OCI-LY3 (cell line): Measurements from ENCODE around the gene CFD.

Experiments used
- H2AFZ ChIP-seq: fragments of 200-600, 300-600 bp; shearing (Covaris generic); 2 replicates; pipeline ENCODE4 v1.6.0; 2014; ENCODE audit warnings: antibody characterized with exemption, low read depth, low read length
- H3K27ac ChIP-seq: fragments of 200-600, 300-600 bp; sonication (generic); 2 replicates; pipeline ENCODE4 v1.5.1; 2014; ENCODE audit warnings: mild to moderate bottlenecking, low read length, moderate library complexity, mixed read lengths
- H3K27me3 ChIP-seq: fragments of 200-600, 300-600 bp; sonication (generic); 2 replicates; pipeline ENCODE4 v1.6.1; 2014; ENCODE audit warnings: low read depth, low read length, mixed read lengths
- H3K36me3 ChIP-seq: fragments of 200-600, 300-600 bp; sonication (generic); replicated peaks from 2 replicates; pipeline ENCODE3; 2014; ENCODE audit warnings: low read depth, low read length, mixed read lengths
- H3K4me1 ChIP-seq: fragments of 300-600, 200-600 bp; sonication (generic); 2 replicates; pipeline ENCODE4 v1.6.1; 2014; ENCODE audit warnings: low read length, mixed read lengths
- H3K4me2 ChIP-seq: fragments of 200-600, 300-600 bp; sonication (generic); 2 replicates; pipeline ENCODE4 v1.6.1; 2014; ENCODE audit warnings: low read length, mixed read lengths
- H3K4me3 ChIP-seq: fragments of 300-600, 200-600 bp; sonication (generic); 2 replicates; pipeline ENCODE4 v1.5.1; 2014; ENCODE audit warnings: antibody characterized with exemption, mild to moderate bottlenecking, low read length, moderate library complexity
- H3K79me2 ChIP-seq: fragments of 300-600, 200-600 bp; shearing (Covaris generic); 2 replicates; pipeline ENCODE4 v1.6.1; 2014; ENCODE audit warnings: mild to moderate bottlenecking, low read length, mixed read lengths
- H3K9ac ChIP-seq: fragments of 300-600, 200-600 bp; shearing (Covaris generic); 2 replicates; pipeline ENCODE4 v1.6.0; 2014; ENCODE audit warnings: mild to moderate bottlenecking, low read length, moderate library complexity
- H3K9me3 ChIP-seq: fragments of 200-600, 300-600 bp; shearing (Covaris generic); 2 replicates; pipeline ENCODE4 v1.6.1; 2014; ENCODE audit warnings: low read length, mixed read lengths; ENCODE audit not compliant: insufficient read depth
- H4K20me1 ChIP-seq: fragments of 200-600, 300-600 bp; sonication (generic); 2 replicates; pipeline ENCODE4 v1.6.1; 2016; ENCODE audit warnings: low read length, mixed read lengths; ENCODE audit not compliant: insufficient read depth
- CTCF ChIP-seq: fragments of 200-600, 300-600 bp; sonication (generic); IDR thresholded peaks from 2 replicates; pipeline ENCODE4 v1.5.1; 2014; ENCODE audit warnings: antibody characterized with exemption, low read length, low read depth
- EZH2phosphoT487 ChIP-seq: fragments of 200-600 bp; shearing (Covaris generic); IDR thresholded peaks from 2 replicates; pipeline ENCODE4 v1.6.1; 2018; ENCODE audit warnings: antibody characterized with exemption, mixed run types, low read depth

The CFD gene

GRCh38 chr19:867301-867793, 7.9 kb downstream of the CFD start:
- Histone ChIP-seq H3K27me3 (no peaks in the 10 kb centered on the region), H4K20me1 (peaks cover 5% of the 10 kb centered on the region; the same call in 1 of the 2 replicates), H3K79me2 (no peaks in the 10 kb centered on the region), H3K36me3 (peaks cover 28% of the 10 kb centered on the region), H3K9me3 (no peaks in the 10 kb centered on the region), H3K9ac (no peak overlapping the region), H3K4me1 (peaks cover 25% of the 10 kb centered on the region), H3K4me2 (no peak overlapping the region), H3K4me3 (no peak overlapping the region), H2AFZ (no peak overlapping the region), H3K27ac (no peak overlapping the region)
- TF ChIP-seq CTCF = no peak
- TF ChIP-seq EZH2phosphoT487 = no peak

GRCh38 chr19:867855-868457, 8.5 kb downstream of the CFD start:
- TF ChIP-seq CTCF (no peak), EZH2phosphoT487 (no peak)
- H4K20me1 ChIP-seq = peaks cover 6% of the 10 kb centered on the region; the same call in 1 of the 2 replicates
- no peak overlapping the region for H3K9ac ChIP-seq
- no peak overlapping the region for H3K27ac ChIP-seq
- no peak overlapping the region for H3K4me2 ChIP-seq
- H3K4me3 ChIP-seq = no peak overlapping the region
- H3K27me3 ChIP-seq = no peaks in the 10 kb centered on the region
- H3K4me1 ChIP-seq = peaks cover 28% of the 10 kb centered on the region
- peaks cover 28% of the 10 kb centered on the region for H3K36me3 ChIP-seq
- H3K9me3 ChIP-seq = no peaks in the 10 kb centered on the region
- H3K79me2 ChIP-seq = no peaks in the 10 kb centered on the region
- H2AFZ ChIP-seq = no peak overlapping the region

GRCh38 chr19:868458-869244, 9.2 kb downstream of the CFD start:
- H3K36me3 ChIP-seq = peaks cover 32% of the 10 kb centered on the region
- H2AFZ ChIP-seq = no peak overlapping the region
- no peak overlapping the region for H3K27ac ChIP-seq

More at GRCh38 chr19:868458-869244, 9.2 kb downstream of the CFD start:
- Histone ChIP-seq H3K9ac (no peak overlapping the region), H3K4me1 (peaks cover 23% of the 10 kb centered on the region), H3K27me3 (no peaks in the 10 kb centered on the region), H3K4me3 (no peak overlapping the region), H3K4me2 (no peak overlapping the region), H3K79me2 (no peaks in the 10 kb centered on the region), H3K9me3 (no peaks in the 10 kb centered on the region), H4K20me1 (peaks cover 6% of the 10 kb centered on the region; the same call in 1 of the 2 replicates)
- TF ChIP-seq EZH2phosphoT487 (no peak), CTCF (no peak)
